Lower leg skin (tissue), 4 donors: ENCODE measurements around the gene SUPT4H1. TPM values are rescaled to one million over a fixed set of nuclear protein-coding genes. Genes with fewer than 3 reads are reported as not detected.

ENCODE experiments used
- DNase-seq, 2 donors: peaks; one replicate each; pipeline ENCODE4 v3.0.0-alpha.2; 2019; ENCODE audit warnings: low spot score in 2 of 2
- H3K4me3 ChIP-seq: fragments of 200-600 bp; sonication (generic); 2 replicates; pipeline ENCODE4 v1.5.1; 2017; ENCODE audit warnings: mild to moderate bottlenecking, low read depth; ENCODE audit not compliant: poor library complexity, severe bottlenecking
- POLR2A ChIP-seq, 2 donors: fragments of 450-650 bp; IDR thresholded peaks; one replicate each; pipeline ENCODE4 v1.6.1; 2016 to 2017; ENCODE audit warnings: antibody characterized with exemption in 2 of 2, mild to moderate bottlenecking in 1 of 2, moderate library complexity in 1 of 2
- WGBS, 2 donors: methylation state at CpG; one replicate each; pipeline ENCODE4 v1.1.5; 2018; 5-methylcytosine and 5-hydroxymethylcytosine counted together
- intact Hi-C: fragments of 100-400 bp; cut with DNase I; formaldehyde crosslinking; loops from one replicate; pipeline ENCODE4 v1.15.0; 2023; ENCODE audit warnings: low total_unique reads
- total RNA-seq, 4 donors: library from RNA; depleted of rRNA; stranded (reverse); fragments of >200 nt; gene quantifications; one replicate each; pipeline ENCODE4 v1.1.0, GENCODE V29; 2016
- TF ChIP-seq, protein P1 (sequence below), 3 donors: fragments of 450-650 bp; IDR thresholded peaks; one replicate each; pipeline ENCODE4 v1.5.1; 2016; ENCODE audit warnings: antibody characterized with exemption in 3 of 3, mild to moderate bottlenecking in 3 of 3, moderate library complexity in 2 of 3

SUPT4H1 gene
- total RNA-seq, 4 donors from 2014 or later, result 49.5 to 89.7 (median 57.5) TPM

DNA sequence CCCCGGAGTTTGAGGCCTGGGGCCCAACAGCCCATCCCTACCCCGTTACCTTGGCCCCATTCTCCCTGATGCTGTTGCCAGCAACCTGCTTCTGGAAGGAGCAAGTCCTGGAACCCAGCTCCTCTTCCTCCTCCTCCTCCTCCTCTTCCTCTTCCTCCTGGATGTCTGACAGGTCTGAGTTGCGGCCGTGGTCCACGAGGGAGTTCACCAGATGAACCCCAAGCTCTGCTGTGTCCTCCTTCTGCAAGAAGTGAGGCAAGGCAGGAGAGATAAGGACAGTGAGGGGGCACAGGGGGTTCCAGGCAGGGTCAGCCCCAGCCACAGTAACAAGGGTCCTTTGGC is 42.1 kb downstream of the SUPT4H1 start:
- peak in 1 of 2 donors; percentile 62 for DNase-seq
- TF ChIP-seq, protein P1, sequence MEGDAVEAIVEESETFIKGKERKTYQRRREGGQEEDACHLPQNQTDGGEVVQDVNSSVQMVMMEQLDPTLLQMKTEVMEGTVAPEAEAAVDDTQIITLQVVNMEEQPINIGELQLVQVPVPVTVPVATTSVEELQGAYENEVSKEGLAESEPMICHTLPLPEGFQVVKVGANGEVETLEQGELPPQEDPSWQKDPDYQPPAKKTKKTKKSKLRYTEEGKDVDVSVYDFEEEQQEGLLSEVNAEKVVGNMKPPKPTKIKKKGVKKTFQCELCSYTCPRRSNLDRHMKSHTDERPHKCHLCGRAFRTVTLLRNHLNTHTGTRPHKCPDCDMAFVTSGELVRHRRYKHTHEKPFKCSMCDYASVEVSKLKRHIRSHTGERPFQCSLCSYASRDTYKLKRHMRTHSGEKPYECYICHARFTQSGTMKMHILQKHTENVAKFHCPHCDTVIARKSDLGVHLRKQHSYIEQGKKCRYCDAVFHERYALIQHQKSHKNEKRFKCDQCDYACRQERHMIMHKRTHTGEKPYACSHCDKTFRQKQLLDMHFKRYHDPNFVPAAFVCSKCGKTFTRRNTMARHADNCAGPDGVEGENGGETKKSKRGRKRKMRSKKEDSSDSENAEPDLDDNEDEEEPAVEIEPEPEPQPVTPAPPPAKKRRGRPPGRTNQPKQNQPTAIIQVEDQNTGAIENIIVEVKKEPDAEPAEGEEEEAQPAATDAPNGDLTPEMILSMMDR (IDR thresholded peaks at IDR 0.05), result no peak
- TF ChIP-seq POLR2A (IDR thresholded peaks at IDR 0.05), result no peak
- intact Hi-C loops, result no loop called here
- WGBS, 2 donors, result 70 to 78% methylated on average over 5 of the region's 5 CpGs
- no peak overlapping the region for H3K4me3 ChIP-seq

GRCh38 chr17:58308985-58309917 is 42.8 kb downstream of the SUPT4H1 start:
- no peak overlapping the region for H3K4me3 ChIP-seq
- TF ChIP-seq POLR2A (IDR thresholded peaks at IDR 0.05), result no peak
- TF ChIP-seq, protein P1 (IDR thresholded peaks at IDR 0.05), result no peak
- WGBS, 2 donors, result 84 to 85% methylated on average over 21 of the region's 21 CpGs
- DNase-seq, result peak in 1 of 2 donors; percentile 48
- intact Hi-C loops, result no loop called here

- TF ChIP-seq, protein P1 (IDR thresholded peaks at IDR 0.05), result no peak
- peak; percentile 7 to 76 for DNase-seq
- H3K4me3 ChIP-seq, result no peak overlapping the region
- intact Hi-C loops, result no loop called here
- 73 to 83% methylated on average over 31 to 32 of the region's 32 CpGs for WGBS, 2 donors
Measured at GRCh38 chr17:58308173-58308984, 43.6 kb downstream of the SUPT4H1 start.

GRCh38 chr17:58307468-58308172 is 44.4 kb downstream of the SUPT4H1 start:
- TF ChIP-seq, protein P1 (IDR thresholded peaks at IDR 0.05), result no peak
- TF ChIP-seq POLR2A (IDR thresholded peaks at IDR 0.05), result no peak
- peak in 1 of 2 donors; percentile 74 for DNase-seq
- no peak overlapping the region for H3K4me3 ChIP-seq
- intact Hi-C loops, result no loop called here
- WGBS, 2 donors, result 84 to 87% methylated on average over 20 of the region's 20 CpGs

GRCh38 chr17:58306131-58306951 is 45.7 kb downstream of the SUPT4H1 start:
- WGBS, 2 donors, result 77 to 86% methylated on average over 19 of the region's 19 CpGs
- peak in 1 of 2 donors; percentile 61 for DNase-seq
- TF ChIP-seq, protein P1 (IDR thresholded peaks at IDR 0.05), result no peak
- TF ChIP-seq POLR2A (IDR thresholded peaks at IDR 0.05), result no peak
- intact Hi-C loops, result no loop called here
- H3K4me3 ChIP-seq, result no peak overlapping the region
